GM19438 (cell line): Measurements from ENCODE around the gene GIMAP7.

Experiments used
- ATAC-seq: cut with Tn5 transposase; IDR thresholded peaks from one replicate; pipeline ENCODE4 v1.9.1; 2021; ENCODE audit warnings: low read depth; ENCODE audit not compliant: unreplicated experiment

Gene GIMAP7

DNA sequence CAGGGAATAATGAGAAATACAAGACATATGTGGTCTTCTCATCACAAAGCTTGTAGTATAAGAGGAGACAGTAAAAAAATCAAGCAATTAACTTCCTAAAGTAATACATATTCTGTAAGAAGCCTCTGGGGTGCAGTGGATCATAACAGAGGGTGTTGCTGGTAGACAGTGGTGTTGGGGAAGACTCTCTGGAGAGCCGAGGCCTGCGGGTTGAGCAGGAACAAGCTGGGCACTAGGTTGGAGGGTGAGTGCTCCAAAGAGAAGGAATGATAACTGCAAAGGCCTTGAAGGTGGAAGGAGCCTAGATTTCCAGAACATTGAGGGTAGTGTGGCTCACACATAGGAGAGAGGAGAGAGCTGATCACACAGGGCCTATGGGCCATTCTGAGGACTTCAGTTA is 54.0 kb downstream of the GIMAP7 start:
- no peak for ATAC-seq

DNA sequence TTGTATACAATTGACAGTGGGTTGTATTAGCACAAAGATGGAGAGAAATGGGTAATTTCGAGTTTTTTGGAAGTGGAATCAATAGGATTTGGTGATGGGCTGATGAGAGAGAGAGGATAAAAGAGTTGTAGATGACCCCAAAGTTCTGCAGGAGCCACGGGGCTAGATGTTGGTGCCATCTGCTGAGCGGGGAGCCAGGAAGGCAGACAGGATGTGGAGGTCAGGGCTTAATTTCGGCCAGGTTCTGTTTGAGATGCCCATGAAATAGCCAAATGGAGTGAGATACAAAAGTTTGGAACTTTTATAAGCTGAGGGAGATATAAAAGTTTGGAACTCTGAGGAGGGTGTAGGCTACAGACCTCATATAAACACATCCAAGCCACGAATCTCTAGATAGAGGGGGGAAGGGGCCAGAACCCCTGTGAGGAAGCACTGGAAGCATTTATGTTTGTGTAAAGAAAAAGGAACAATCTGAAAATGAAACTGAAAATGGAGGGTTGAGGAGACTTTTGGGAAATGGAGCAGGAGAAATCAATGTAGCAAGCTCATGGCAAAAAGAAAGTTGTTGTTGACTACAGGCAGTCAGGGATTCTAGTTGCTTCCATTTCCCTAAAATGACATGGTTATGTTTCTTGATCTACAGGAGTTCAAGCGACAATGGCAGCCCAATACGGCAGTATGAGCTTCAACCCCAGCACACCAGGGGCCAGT is 54.7 kb downstream of the GIMAP7 start:
- no peak for ATAC-seq
